ENCODE data around the gene CDRT15. TPM values are rescaled to one million over a fixed set of nuclear protein-coding genes. Genes with fewer than 3 reads are reported as not detected.

The CDRT15 gene
- total and polyA plus RNA-seq, 2 experiments from 2014 or later = 0.40 TPM; not detected in 1

DNA sequence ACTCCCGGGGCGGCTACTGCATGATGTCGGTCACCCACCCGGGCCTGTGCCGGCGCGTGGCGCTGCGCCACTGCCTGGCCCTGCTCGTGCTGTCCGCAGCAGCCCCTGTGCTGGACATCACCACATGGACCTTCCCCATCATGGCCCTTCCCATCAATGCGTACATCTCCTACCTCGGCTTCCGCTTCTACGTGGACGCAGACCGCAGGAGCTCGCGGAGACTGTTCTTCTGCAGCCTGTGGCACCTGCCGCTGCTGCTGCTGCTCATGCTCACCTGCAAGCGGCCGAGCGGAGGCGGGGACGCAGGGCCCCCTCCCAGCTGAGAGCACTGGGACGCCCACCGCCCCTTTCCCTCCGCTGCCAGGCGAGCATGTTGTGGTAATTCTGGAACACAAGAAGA is 29.8 kb downstream of the CDRT15 start:
- no peaks in the 10 kb centered on the region; the same call in 1 of the 2 replicates for H3K36me3 ChIP-seq (ENCODE audit: insufficient read depth)
- peaks cover 9% of the 10 kb centered on the region for H3K4me1 Mint-ChIP-seq
- H3K27ac ChIP-seq (ENCODE audit: low read depth) = no peak overlapping the region
- no peak overlapping the region for H3K27ac Mint-ChIP-seq
- H3K9me3 Mint-ChIP-seq = peaks cover 16% of the 10 kb centered on the region
- H3K79me2 ChIP-seq (replicated peaks; ENCODE audit: insufficient read depth) = no peaks in the 10 kb centered on the region
- DNase-seq (ENCODE audit: low spot score) (no peak), ATAC-seq (no peak)
- H3K4me3 Mint-ChIP-seq = no peak overlapping the region
- H4K20me1 ChIP-seq (replicated peaks; ENCODE audit: insufficient read depth) = no peaks in the 10 kb centered on the region
- peaks cover 2% of the 10 kb centered on the region for H3K27me3 Mint-ChIP-seq (ENCODE audit: insufficient read depth, low read depth, poor library complexity)
- H3K4me2 ChIP-seq = no peak overlapping the region
- no peak overlapping the region for H2AFZ ChIP-seq
- H3K4me1 ChIP-seq (ENCODE audit: insufficient read depth) = 0 out of 2 replicates have a peak, but pooled peaks cover 4% of the 10 kb centered on the region
- H3K9me2 ChIP-seq (ENCODE audit: insufficient read depth) = no peaks in the 10 kb centered on the region
- H3F3A ChIP-seq (replicated peaks; ENCODE audit: low read depth) = no peaks in the 10 kb centered on the region
- no peak overlapping the region for H3K4me3 ChIP-seq
- TF ChIP-seq JUNB (IDR thresholded peaks at IDR 0.05; ENCODE audit: unreplicated experiment) (no peak), ZNF114 (CRISPR knock-in tag; IDR thresholded peaks at IDR 0.05) (no peak), CREB1 (CRISPR knock-in tag; IDR thresholded peaks at IDR 0.05; ENCODE audit: low read depth) (no peak), ZNF331 (CRISPR knock-in tag; IDR thresholded peaks at IDR 0.05; ENCODE audit: low read depth) (no peak), NANOG (IDR thresholded peaks at IDR 0.05; ENCODE audit: borderline replicate concordance) (no peak), EZH2 (IDR thresholded peaks at IDR 0.05; ENCODE audit: low read depth, unreplicated experiment) (no peak), POLR2AphosphoS5 (IDR thresholded peaks at IDR 0.05; ENCODE audit: low read depth) (no peak), EZH2phosphoT487 (IDR thresholded peaks at IDR 0.05; ENCODE audit: unreplicated experiment) (no peak), STAT1 (IDR thresholded peaks at IDR 0.05; ENCODE audit: unreplicated experiment) (no peak)
- TF ChIP-seq, protein P1, sequence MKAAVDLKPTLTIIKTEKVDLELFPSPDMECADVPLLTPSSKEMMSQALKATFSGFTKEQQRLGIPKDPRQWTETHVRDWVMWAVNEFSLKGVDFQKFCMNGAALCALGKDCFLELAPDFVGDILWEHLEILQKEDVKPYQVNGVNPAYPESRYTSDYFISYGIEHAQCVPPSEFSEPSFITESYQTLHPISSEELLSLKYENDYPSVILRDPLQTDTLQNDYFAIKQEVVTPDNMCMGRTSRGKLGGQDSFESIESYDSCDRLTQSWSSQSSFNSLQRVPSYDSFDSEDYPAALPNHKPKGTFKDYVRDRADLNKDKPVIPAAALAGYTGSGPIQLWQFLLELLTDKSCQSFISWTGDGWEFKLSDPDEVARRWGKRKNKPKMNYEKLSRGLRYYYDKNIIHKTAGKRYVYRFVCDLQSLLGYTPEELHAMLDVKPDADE (IDR thresholded peaks at IDR 0.05) = no peak
- TF ChIP-seq, protein P2, sequence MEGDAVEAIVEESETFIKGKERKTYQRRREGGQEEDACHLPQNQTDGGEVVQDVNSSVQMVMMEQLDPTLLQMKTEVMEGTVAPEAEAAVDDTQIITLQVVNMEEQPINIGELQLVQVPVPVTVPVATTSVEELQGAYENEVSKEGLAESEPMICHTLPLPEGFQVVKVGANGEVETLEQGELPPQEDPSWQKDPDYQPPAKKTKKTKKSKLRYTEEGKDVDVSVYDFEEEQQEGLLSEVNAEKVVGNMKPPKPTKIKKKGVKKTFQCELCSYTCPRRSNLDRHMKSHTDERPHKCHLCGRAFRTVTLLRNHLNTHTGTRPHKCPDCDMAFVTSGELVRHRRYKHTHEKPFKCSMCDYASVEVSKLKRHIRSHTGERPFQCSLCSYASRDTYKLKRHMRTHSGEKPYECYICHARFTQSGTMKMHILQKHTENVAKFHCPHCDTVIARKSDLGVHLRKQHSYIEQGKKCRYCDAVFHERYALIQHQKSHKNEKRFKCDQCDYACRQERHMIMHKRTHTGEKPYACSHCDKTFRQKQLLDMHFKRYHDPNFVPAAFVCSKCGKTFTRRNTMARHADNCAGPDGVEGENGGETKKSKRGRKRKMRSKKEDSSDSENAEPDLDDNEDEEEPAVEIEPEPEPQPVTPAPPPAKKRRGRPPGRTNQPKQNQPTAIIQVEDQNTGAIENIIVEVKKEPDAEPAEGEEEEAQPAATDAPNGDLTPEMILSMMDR (conservative IDR thresholded peaks at IDR 0.05; ENCODE audit: low read depth in 2 of 2) = no peak
- TF ChIP-seq, protein P3, sequence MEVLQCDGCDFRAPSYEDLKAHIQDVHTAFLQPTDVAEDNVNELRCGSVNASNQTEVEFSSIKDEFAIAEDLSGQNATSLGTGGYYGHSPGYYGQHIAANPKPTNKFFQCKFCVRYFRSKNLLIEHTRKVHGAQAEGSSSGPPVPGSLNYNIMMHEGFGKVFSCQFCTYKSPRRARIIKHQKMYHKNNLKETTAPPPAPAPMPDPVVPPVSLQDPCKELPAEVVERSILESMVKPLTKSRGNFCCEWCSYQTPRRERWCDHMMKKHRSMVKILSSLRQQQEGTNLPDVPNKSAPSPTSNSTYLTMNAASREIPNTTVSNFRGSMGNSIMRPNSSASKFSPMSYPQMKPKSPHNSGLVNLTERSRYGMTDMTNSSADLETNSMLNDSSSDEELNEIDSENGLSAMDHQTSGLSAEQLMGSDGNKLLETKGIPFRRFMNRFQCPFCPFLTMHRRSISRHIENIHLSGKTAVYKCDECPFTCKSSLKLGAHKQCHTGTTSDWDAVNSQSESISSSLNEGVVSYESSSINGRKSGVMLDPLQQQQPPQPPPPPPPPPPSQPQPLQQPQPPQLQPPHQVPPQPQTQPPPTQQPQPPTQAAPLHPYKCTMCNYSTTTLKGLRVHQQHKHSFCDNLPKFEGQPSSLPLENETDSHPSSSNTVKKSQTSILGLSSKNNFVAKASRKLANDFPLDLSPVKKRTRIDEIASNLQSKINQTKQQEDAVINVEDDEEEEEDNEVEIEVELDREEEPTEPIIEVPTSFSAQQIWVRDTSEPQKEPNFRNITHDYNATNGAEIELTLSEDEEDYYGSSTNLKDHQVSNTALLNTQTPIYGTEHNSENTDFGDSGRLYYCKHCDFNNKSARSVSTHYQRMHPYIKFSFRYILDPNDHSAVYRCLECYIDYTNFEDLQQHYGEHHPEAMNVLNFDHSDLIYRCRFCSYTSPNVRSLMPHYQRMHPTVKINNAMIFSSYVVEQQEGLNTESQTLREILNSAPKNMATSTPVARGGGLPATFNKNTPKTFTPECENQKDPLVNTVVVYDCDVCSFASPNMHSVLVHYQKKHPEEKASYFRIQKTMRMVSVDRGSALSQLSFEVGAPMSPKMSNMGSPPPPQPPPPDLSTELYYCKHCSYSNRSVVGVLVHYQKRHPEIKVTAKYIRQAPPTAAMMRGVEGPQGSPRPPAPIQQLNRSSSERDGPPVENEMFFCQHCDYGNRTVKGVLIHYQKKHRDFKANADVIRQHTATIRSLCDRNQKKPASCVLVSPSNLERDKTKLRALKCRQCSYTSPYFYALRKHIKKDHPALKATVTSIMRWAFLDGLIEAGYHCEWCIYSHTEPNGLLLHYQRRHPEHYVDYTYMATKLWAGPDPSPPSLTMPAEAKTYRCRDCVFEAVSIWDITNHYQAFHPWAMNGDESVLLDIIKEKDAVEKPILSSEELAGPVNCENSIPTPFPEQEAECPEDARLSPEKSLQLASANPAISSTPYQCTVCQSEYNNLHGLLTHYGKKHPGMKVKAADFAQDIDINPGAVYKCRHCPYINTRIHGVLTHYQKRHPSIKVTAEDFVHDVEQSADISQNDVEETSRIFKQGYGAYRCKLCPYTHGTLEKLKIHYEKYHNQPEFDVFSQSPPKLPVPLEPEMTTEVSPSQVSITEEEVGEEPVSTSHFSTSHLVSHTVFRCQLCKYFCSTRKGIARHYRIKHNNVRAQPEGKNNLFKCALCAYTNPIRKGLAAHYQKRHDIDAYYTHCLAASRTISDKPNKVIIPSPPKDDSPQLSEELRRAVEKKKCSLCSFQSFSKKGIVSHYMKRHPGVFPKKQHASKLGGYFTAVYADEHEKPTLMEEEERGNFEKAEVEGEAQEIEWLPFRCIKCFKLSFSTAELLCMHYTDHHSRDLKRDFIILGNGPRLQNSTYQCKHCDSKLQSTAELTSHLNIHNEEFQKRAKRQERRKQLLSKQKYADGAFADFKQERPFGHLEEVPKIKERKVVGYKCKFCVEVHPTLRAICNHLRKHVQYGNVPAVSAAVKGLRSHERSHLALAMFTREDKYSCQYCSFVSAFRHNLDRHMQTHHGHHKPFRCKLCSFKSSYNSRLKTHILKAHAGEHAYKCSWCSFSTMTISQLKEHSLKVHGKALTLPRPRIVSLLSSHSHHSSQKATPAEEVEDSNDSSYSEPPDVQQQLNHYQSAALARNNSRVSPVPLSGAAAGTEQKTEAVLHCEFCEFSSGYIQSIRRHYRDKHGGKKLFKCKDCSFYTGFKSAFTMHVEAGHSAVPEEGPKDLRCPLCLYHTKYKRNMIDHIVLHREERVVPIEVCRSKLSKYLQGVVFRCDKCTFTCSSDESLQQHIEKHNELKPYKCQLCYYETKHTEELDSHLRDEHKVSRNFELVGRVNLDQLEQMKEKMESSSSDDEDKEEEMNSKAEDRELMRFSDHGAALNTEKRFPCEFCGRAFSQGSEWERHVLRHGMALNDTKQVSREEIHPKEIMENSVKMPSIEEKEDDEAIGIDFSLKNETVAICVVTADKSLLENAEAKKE (CRISPR knock-in tag; IDR thresholded peaks at IDR 0.05) = no peak
- TF ChIP-seq, protein P4, sequence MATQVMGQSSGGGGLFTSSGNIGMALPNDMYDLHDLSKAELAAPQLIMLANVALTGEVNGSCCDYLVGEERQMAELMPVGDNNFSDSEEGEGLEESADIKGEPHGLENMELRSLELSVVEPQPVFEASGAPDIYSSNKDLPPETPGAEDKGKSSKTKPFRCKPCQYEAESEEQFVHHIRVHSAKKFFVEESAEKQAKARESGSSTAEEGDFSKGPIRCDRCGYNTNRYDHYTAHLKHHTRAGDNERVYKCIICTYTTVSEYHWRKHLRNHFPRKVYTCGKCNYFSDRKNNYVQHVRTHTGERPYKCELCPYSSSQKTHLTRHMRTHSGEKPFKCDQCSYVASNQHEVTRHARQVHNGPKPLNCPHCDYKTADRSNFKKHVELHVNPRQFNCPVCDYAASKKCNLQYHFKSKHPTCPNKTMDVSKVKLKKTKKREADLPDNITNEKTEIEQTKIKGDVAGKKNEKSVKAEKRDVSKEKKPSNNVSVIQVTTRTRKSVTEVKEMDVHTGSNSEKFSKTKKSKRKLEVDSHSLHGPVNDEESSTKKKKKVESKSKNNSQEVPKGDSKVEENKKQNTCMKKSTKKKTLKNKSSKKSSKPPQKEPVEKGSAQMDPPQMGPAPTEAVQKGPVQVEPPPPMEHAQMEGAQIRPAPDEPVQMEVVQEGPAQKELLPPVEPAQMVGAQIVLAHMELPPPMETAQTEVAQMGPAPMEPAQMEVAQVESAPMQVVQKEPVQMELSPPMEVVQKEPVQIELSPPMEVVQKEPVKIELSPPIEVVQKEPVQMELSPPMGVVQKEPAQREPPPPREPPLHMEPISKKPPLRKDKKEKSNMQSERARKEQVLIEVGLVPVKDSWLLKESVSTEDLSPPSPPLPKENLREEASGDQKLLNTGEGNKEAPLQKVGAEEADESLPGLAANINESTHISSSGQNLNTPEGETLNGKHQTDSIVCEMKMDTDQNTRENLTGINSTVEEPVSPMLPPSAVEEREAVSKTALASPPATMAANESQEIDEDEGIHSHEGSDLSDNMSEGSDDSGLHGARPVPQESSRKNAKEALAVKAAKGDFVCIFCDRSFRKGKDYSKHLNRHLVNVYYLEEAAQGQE (IDR thresholded peaks at IDR 0.05; ENCODE audit: unreplicated experiment) = no peak
- H3K27me3 ChIP-seq (ENCODE audit: insufficient read depth) = no peaks in the 10 kb centered on the region
- peaks cover 34% of the 10 kb centered on the region for H3K36me3 Mint-ChIP-seq (ENCODE audit: low read depth)

Data from GM23338 (cell line).